ENCODE results near the gene ARHGAP15. TPM values are rescaled to one million over a fixed set of nuclear protein-coding genes. Genes with fewer than 3 reads are reported as not detected.

The ARHGAP15 gene
- total RNA-seq, 1 donor from 2014 or later, result not detected

- H3K27ac Mint-ChIP-seq (ENCODE audit: unreplicated experiment), result no peak overlapping the region
- no peaks in the 10 kb centered on the region for H3K9me3 Mint-ChIP-seq (ENCODE audit: unreplicated experiment)
- H3K36me3 Mint-ChIP-seq (ENCODE audit: unreplicated experiment), result no peaks in the 10 kb centered on the region
- H3K4me1 Mint-ChIP-seq (ENCODE audit: unreplicated experiment), result no peaks in the 10 kb centered on the region
- no peak overlapping the region for H3K4me3 Mint-ChIP-seq (ENCODE audit: unreplicated experiment)
- no peak for DNase-seq (ENCODE audit: extremely low spot score, unreplicated experiment)
- no peak for TF ChIP-seq CTCF (IDR thresholded peaks at IDR 0.05)
- H3K27me3 Mint-ChIP-seq (ENCODE audit: unreplicated experiment), result peaks cover 66% of the 10 kb centered on the region
Measured at GRCh38 chr2:143162997-143163396, 33.8 kb downstream of the ARHGAP15 start.

DNA sequence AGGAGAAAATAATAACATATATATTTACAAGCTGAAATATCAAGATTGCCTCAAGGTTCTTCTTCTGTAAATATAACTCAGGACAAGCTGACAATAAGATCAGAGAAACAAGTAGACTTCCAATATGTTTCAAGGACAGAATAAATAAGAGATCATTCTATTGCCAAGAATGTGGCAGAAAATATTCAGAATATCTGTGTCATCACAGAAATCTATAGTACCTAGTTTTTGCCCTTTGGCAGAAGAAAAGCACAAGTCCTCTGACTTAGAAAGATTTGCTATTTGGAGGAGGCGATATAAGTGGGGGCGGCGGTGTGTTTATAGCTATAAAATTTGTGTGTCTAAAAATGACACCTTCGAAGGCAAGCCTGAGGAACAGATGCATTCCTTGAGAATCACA is 34.3 kb downstream of the ARHGAP15 start:
- no peak for DNase-seq (ENCODE audit: extremely low spot score, unreplicated experiment)
- Mint-ChIP-seq H3K9me3 (ENCODE audit: unreplicated experiment) (no peaks in the 10 kb centered on the region), H3K4me3 (ENCODE audit: unreplicated experiment) (no peak overlapping the region), H3K27ac (ENCODE audit: unreplicated experiment) (no peak overlapping the region), H3K27me3 (ENCODE audit: unreplicated experiment) (peaks cover 62% of the 10 kb centered on the region), H3K4me1 (ENCODE audit: unreplicated experiment) (no peaks in the 10 kb centered on the region), H3K36me3 (ENCODE audit: unreplicated experiment) (no peaks in the 10 kb centered on the region)
- TF ChIP-seq CTCF (IDR thresholded peaks at IDR 0.05), result no peak

- no peak for DNase-seq (ENCODE audit: extremely low spot score, unreplicated experiment)
- H3K4me3 Mint-ChIP-seq (ENCODE audit: unreplicated experiment), result no peak overlapping the region
- no peaks in the 10 kb centered on the region for H3K9me3 Mint-ChIP-seq (ENCODE audit: unreplicated experiment)
- H3K4me1 Mint-ChIP-seq (ENCODE audit: unreplicated experiment), result no peaks in the 10 kb centered on the region
- H3K27ac Mint-ChIP-seq (ENCODE audit: unreplicated experiment), result no peak overlapping the region
- no peaks in the 10 kb centered on the region for H3K36me3 Mint-ChIP-seq (ENCODE audit: unreplicated experiment)
- peaks cover 50% of the 10 kb centered on the region for H3K27me3 Mint-ChIP-seq (ENCODE audit: unreplicated experiment)
- no peak for TF ChIP-seq CTCF (IDR thresholded peaks at IDR 0.05)
Measured at GRCh38 chr2:143165291-143165690, 36.1 kb downstream of the ARHGAP15 start.

DNA sequence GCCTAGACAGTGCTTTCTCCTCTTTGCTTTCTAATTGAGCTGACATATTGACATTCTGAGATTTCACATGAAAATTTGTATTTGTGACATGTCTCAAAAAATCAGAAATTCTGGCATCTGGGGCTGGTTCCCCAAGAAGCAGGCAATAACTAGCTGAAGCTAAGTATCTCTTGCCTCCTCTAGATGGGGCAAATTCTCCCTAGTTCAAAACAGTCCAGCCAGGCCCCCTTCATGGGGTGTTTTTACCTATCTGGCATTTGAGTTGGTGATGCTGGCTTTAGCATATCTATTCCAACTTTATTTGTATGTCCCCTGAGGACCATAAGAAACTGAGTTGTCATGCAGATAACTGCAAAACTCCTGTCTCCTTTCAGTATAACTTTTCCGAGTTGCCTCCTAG is 39.9 kb downstream of the ARHGAP15 start:
- Mint-ChIP-seq H3K36me3 (ENCODE audit: unreplicated experiment) (no peaks in the 10 kb centered on the region), H3K4me1 (ENCODE audit: unreplicated experiment) (no peaks in the 10 kb centered on the region), H3K4me3 (ENCODE audit: unreplicated experiment) (no peak overlapping the region), H3K9me3 (ENCODE audit: unreplicated experiment) (no peaks in the 10 kb centered on the region), H3K27ac (ENCODE audit: unreplicated experiment) (no peak overlapping the region), H3K27me3 (ENCODE audit: unreplicated experiment) (peaks cover 44% of the 10 kb centered on the region)
- no peak for DNase-seq (ENCODE audit: extremely low spot score, unreplicated experiment)
- no peak for TF ChIP-seq CTCF (IDR thresholded peaks at IDR 0.05)

DNA sequence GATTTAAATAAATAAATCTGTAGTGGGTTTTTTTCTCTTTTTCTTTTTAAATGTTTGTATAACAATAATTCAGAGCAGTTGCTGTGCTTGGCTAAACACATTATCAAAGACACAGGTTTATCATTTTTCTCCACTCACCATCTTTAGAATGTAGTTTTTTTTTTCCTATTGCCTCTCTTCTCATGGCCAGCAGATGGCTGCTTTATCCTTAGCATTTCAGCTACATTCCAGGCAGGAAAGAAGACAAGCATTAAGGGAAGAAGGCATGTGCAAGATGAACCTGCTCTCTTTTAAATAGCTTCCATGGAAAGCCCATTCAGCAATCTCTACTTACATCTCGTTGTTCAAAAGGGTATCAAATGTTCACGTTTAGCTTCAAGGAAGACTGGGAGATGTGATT is 42.6 kb downstream of the ARHGAP15 start:
- H3K27me3 Mint-ChIP-seq (ENCODE audit: unreplicated experiment), result peaks cover 38% of the 10 kb centered on the region
- no peaks in the 10 kb centered on the region for H3K9me3 Mint-ChIP-seq (ENCODE audit: unreplicated experiment)
- DNase-seq (ENCODE audit: extremely low spot score, unreplicated experiment), result no peak
- no peak overlapping the region for H3K4me3 Mint-ChIP-seq (ENCODE audit: unreplicated experiment)
- H3K4me1 Mint-ChIP-seq (ENCODE audit: unreplicated experiment), result no peaks in the 10 kb centered on the region
- no peak overlapping the region for H3K27ac Mint-ChIP-seq (ENCODE audit: unreplicated experiment)
- TF ChIP-seq CTCF (IDR thresholded peaks at IDR 0.05), result peak; percentile 49
- no peaks in the 10 kb centered on the region for H3K36me3 Mint-ChIP-seq (ENCODE audit: unreplicated experiment)

Data from osteocyte (in vitro differentiated cells).